Breast epithelium (tissue), 3 donors: Measurements from ENCODE around the gene C5orf22.

Experiments used
- POLR2A ChIP-seq: fragments of 450-650 bp; IDR thresholded peaks from one replicate; pipeline ENCODE4 v1.6.1; 2016; ENCODE audit warnings: antibody characterized with exemption, mild to moderate bottlenecking, moderate library complexity
- TF ChIP-seq, protein P1 (sequence below), 3 donors: fragments of 450-650 bp; IDR thresholded peaks; one replicate each; pipeline ENCODE4 v1.5.1; 2016 to 2017; ENCODE audit warnings: antibody characterized with exemption in 3 of 3, mild to moderate bottlenecking in 3 of 3, moderate library complexity in 3 of 3

- TF ChIP-seq, protein P1, sequence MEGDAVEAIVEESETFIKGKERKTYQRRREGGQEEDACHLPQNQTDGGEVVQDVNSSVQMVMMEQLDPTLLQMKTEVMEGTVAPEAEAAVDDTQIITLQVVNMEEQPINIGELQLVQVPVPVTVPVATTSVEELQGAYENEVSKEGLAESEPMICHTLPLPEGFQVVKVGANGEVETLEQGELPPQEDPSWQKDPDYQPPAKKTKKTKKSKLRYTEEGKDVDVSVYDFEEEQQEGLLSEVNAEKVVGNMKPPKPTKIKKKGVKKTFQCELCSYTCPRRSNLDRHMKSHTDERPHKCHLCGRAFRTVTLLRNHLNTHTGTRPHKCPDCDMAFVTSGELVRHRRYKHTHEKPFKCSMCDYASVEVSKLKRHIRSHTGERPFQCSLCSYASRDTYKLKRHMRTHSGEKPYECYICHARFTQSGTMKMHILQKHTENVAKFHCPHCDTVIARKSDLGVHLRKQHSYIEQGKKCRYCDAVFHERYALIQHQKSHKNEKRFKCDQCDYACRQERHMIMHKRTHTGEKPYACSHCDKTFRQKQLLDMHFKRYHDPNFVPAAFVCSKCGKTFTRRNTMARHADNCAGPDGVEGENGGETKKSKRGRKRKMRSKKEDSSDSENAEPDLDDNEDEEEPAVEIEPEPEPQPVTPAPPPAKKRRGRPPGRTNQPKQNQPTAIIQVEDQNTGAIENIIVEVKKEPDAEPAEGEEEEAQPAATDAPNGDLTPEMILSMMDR (IDR thresholded peaks at IDR 0.05) = no peak
- TF ChIP-seq POLR2A = no peak
Observed at GRCh38 chr5:31563216-31563615, 31.1 kb downstream of the C5orf22 start.
